IPS-15b (cell line): ENCODE results near the gene C1orf35.
A peak's percentile ranks its signal among the peaks of the same experiment; 100 is the strongest.

Experiments used
- H3K27me3 ChIP-seq: one replicate; pipeline ENCODE4 v1.6.1; 2013; ENCODE audit warnings: low read length; ENCODE audit not compliant: control insufficient read depth, insufficient read depth
- H3K36me3 ChIP-seq: one replicate; pipeline ENCODE4 v1.6.1; 2013; ENCODE audit warnings: low read length; ENCODE audit not compliant: control insufficient read depth, insufficient read depth
- H3K4me1 ChIP-seq: one replicate; pipeline ENCODE4 v1.6.1; 2013; ENCODE audit warnings: mild to moderate bottlenecking, low read length; ENCODE audit not compliant: control insufficient read depth, insufficient read depth
- H3K4me3 ChIP-seq: one replicate; pipeline ENCODE4 v1.5.1; 2013; ENCODE audit warnings: low read depth, low read length
- H3K9ac ChIP-seq: one replicate; pipeline ENCODE4 v1.6.1; 2013; ENCODE audit warnings: low read depth, mild to moderate bottlenecking, low read length
- H3K9me3 ChIP-seq: one replicate; pipeline ENCODE4 v1.6.1; 2013; ENCODE audit warnings: mild to moderate bottlenecking, low read length; ENCODE audit not compliant: control insufficient read depth, insufficient read depth

The C1orf35 gene

GRCh38 chr1:228105996-228106799 lies 3.1 kb upstream of the C1orf35 start:
- no peaks in the 10 kb centered on the region for H3K27me3 ChIP-seq
- peaks cover 6% of the 10 kb centered on the region for H3K36me3 ChIP-seq
- H3K9ac ChIP-seq: no peak overlapping the region
- H3K4me3 ChIP-seq: no peak overlapping the region
- no peaks in the 10 kb centered on the region for H3K4me1 ChIP-seq
- no peaks in the 10 kb centered on the region for H3K9me3 ChIP-seq

GRCh38 chr1:228105270-228105995 lies 2.3 kb upstream of the C1orf35 start:
- Histone ChIP-seq H3K9me3 (no peaks in the 10 kb centered on the region), H3K9ac (no peak overlapping the region), H3K4me3 (no peak overlapping the region), H3K27me3 (no peaks in the 10 kb centered on the region), H3K36me3 (peaks cover 6% of the 10 kb centered on the region), H3K4me1 (no peaks in the 10 kb centered on the region)

GRCh38 chr1:228104526-228105269 lies 1.6 kb upstream of the C1orf35 start:
- peaks cover 6% of the 10 kb centered on the region for H3K36me3 ChIP-seq
- H3K9me3 ChIP-seq: no peaks in the 10 kb centered on the region
- no peaks in the 10 kb centered on the region for H3K27me3 ChIP-seq
- H3K4me3 ChIP-seq: no peak overlapping the region
- H3K4me1 ChIP-seq: no peaks in the 10 kb centered on the region
- H3K9ac ChIP-seq: no peak overlapping the region

DNA sequence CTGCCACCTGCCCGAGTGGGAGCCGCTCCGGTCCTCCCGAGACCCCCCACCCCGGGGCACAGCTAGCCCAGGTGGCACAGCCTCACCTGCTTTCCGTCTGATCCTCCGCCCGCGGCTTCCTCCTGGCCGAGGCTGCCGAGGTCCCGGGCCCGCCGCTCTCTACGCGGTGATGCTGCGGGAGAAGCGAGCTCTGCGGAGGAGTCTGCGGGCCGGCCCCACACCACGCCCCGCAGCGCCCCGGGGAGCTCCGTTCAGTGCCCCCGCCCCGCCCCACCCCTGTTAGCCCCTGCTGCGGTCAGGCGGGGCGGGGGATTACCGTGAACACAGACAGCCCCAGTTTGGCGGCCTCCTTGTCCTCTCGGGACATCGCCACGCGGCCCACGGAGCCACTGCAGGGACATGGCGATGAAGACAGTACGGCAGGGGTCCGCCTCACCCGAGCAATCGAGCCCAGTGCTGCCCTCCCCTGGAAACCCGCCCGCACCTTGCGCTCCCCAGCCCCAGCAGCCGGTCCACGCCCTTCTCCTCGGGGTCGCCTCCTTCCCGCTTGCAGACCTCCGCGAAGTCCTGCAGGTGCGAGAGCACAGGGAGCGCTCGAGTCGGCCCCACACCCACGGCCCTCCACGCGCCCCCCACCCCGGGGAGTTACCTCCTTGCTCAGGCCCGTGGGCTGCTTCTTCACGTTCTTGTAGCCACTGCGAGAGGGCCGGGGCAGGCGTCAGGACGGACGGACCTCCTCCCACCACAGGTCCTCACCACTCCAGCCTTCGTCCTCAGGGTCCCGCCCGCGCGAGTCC lies 933 bp downstream of the C1orf35 start:
- no peaks in the 10 kb centered on the region for H3K27me3 ChIP-seq
- peak overlapping the region; percentile 43 for H3K4me3 ChIP-seq
- H3K4me1 ChIP-seq: no peaks in the 10 kb centered on the region
- H3K9ac ChIP-seq: no peak overlapping the region
- no peaks in the 10 kb centered on the region for H3K9me3 ChIP-seq
- peaks cover 14% of the 10 kb centered on the region for H3K36me3 ChIP-seq

DNA sequence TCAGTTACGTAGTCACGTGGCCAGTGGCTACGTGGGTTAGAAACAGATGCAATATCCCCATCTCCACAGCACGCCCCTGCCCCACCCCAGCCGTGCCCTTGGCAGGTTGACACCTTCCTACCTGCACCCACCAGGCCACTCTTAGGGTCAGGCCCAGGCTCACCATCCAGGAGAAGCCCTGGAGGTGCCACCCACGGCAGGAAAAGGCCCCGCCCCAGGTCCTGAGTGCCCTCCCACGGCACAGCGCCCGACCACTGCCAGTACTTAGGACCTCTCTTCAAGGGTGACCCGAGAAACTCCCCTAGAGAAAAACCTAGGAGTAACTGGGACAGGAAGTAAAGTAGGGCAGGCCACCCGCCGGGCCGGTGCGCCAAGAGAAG lies 1.5 kb downstream of the C1orf35 start:
- Histone ChIP-seq H3K9ac (no peak overlapping the region), H3K36me3 (peaks cover 12% of the 10 kb centered on the region), H3K4me3 (no peak overlapping the region)

DNA sequence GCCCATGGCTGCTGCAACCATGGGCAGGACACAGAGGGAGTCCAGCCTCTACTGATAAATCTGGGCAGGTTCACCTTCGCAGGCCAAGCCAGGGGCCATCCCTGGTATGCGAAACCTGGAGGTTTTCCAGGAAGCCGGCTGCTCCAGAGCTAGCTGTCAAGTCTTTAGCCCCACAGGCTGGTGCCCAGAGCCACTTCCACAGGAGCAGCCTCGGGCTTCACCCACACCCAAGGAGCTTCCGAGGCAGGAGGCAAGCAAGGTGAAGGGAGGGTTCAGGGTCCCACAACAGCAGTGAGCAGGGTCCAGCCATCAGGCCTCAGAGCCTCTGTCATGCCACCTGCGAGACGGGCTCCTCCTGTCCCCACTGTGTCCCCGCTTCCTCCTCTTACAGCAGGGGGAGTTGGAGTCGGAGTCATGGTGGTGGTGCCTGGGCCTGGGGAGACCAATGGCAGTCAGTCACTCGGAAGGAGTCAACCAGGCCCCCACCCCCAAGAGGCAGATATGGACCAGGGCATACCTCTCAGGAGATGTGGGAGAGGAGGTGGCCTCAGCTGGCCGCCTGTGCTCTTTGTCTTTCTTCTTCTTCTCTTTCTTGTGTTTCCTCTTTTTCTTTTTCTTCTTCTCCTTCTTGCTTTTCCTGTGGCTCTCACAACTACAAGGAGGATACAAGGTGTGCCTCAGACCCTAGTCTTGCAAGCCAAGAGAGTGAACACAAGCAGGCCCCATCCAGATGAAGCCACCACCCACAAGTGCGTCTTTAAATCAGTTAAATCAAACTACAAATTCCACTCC lies 2.1 kb downstream of the C1orf35 start:
- Histone ChIP-seq H3K9ac (no peak overlapping the region), H3K27me3 (no peaks in the 10 kb centered on the region), H3K36me3 (peaks cover 11% of the 10 kb centered on the region), H3K4me3 (no peak overlapping the region), H3K9me3 (no peaks in the 10 kb centered on the region), H3K4me1 (no peaks in the 10 kb centered on the region)

More for the DNA sequence above, 1.5 kb downstream of the C1orf35 start:
- no peaks in the 10 kb centered on the region for H3K9me3 ChIP-seq
- no peaks in the 10 kb centered on the region for H3K4me1 ChIP-seq
- H3K27me3 ChIP-seq: no peaks in the 10 kb centered on the region

GRCh38 chr1:228099331-228099732 lies 3.8 kb downstream of the C1orf35 start:
- Histone ChIP-seq H3K36me3 (peaks cover 11% of the 10 kb centered on the region), H3K4me3 (no peak overlapping the region), H3K4me1 (no peaks in the 10 kb centered on the region), H3K27me3 (no peaks in the 10 kb centered on the region), H3K9me3 (no peaks in the 10 kb centered on the region), H3K9ac (no peak overlapping the region)

DNA sequence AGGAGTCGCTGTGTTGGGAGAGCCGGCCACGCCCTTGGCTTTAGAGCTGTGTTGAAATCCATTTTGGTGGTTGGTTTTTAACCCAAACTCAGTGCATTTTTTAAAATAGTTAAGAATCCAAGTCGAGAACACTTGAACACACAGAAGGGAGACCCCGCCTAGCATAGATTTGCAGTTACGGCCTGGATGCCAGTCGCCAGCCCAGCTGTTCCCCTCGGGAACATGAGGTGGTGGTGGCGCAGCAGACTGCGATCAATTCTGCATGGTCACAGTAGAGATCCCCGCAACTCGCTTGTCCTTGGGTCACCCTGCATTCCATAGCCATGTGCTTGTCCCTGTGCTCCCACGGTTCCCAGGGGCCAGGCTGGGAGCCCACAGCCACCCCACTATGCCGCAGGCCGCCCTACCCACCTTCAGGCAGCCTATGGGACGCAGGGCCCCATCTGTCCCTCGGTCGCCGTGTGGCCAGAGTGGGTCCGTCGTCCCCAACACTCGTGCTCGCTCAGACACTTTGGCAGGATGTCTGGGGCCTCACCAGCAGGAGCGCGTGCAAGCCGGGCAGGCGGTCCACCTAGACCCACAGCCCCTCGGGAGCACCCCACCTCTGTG lies 4.7 kb downstream of the C1orf35 start:
- no peaks in the 10 kb centered on the region for H3K4me1 ChIP-seq
- no peaks in the 10 kb centered on the region for H3K27me3 ChIP-seq
- H3K9ac ChIP-seq: no peak overlapping the region
- no peaks in the 10 kb centered on the region for H3K9me3 ChIP-seq
- no peak overlapping the region for H3K4me3 ChIP-seq
- peaks cover 11% of the 10 kb centered on the region for H3K36me3 ChIP-seq

- Histone ChIP-seq H3K27me3 (no peaks in the 10 kb centered on the region), H3K4me3 (no peak overlapping the region), H3K36me3 (peaks cover 11% of the 10 kb centered on the region), H3K9ac (no peak overlapping the region), H3K4me1 (no peaks in the 10 kb centered on the region), H3K9me3 (no peaks in the 10 kb centered on the region)
Observed at GRCh38 chr1:228097333-228098081, 5.6 kb downstream of the C1orf35 start.
